Measurements from ENCODE around the gene ELF4. TPM values are rescaled to one million over a fixed set of nuclear protein-coding genes. Genes with fewer than 3 reads are reported as not detected.
A peak's percentile ranks its signal among the peaks of the same experiment; 100 is the strongest.

ELF4 gene
- total and polyA plus RNA-seq, 2 of the 4 experiments (the other 2 are of a cell fraction), result 10.9 to 19.0 TPM

- Histone ChIP-seq H3K4ac (ENCODE audit: low read depth, low read length) (no peak overlapping the region), H4K5ac (ENCODE audit: low read depth, low read length) (no peak overlapping the region), H4K20me1 (ENCODE audit: insufficient read depth, low read length) (no peaks in the 10 kb centered on the region), H3K4me3 (ENCODE audit: insufficient read depth, low read depth, low read length) (no peak overlapping the region), H3K14ac (replicated peaks; ENCODE audit: low read depth, low read length) (no peak overlapping the region), H3K9me1 (ENCODE audit: insufficient read depth, low read length) (no peaks in the 10 kb centered on the region), H2AK9ac (replicated peaks; ENCODE audit: low read depth, low read length, poor library complexity) (no peak overlapping the region), H2BK15ac (ENCODE audit: low read depth, low read length) (no peak overlapping the region), H2BK5ac (ENCODE audit: low read depth, low read length, poor library complexity, severe bottlenecking) (no peak overlapping the region), H2AFZ (replicated peaks; ENCODE audit: low read length, poor library complexity) (no peak overlapping the region), H4K8ac (ENCODE audit: low read depth in 2 of 2, low read length in 2 of 2) (no peak overlapping the region), H3K4me1 (ENCODE audit: control insufficient read depth, insufficient read depth, low read length) (no peaks in the 10 kb centered on the region), H3K27me3 (ENCODE audit: control insufficient read depth, insufficient read depth, low read length) (no peaks in the 10 kb centered on the region), H2BK120ac (ENCODE audit: low read depth, low read length) (no peak overlapping the region), H3K4me2 (ENCODE audit: low read depth, low read length) (no peak overlapping the region), H2BK20ac (ENCODE audit: low read depth, low read length) (no peak overlapping the region), H3K56ac (ENCODE audit: extremely low read depth, insufficient read depth, low read length) (no peak overlapping the region), H3K36me3 (ENCODE audit: control insufficient read depth, insufficient read depth, low read length) (peaks cover 20% of the 10 kb centered on the region), H3K9ac (ENCODE audit: low read depth, low read length) (no peak overlapping the region), H2AK5ac (ENCODE audit: low read depth, low read length) (no peak overlapping the region), H3K79me1 (ENCODE audit: low read depth in 1 of 2, low read length in 2 of 2) (no peaks in the 10 kb centered on the region), H3K18ac (ENCODE audit: low read depth, low read length) (no peak overlapping the region), H3K23ac (ENCODE audit: low read depth, low read length) (no peak overlapping the region), H4K91ac (ENCODE audit: insufficient read depth, low read depth, low read length) (no peak overlapping the region), H3K9me3 (ENCODE audit: control insufficient read depth, insufficient read depth, low read length) (no peaks in the 10 kb centered on the region), H3K27ac (ENCODE audit: insufficient read depth, low read length) (no peak overlapping the region)
- DNase-seq (no peak), ATAC-seq (ENCODE audit: low read depth) (peak; percentile 32; the same call in 1 of the 2 replicates)
- intact Hi-C loops (cut with micrococcal nuclease) (no loop called here), dilution Hi-C loops (cut with HindIII; ENCODE audit: low sequenced_read_pairs, unreplicated experiment) (no loop called here), in situ Hi-C loops (cut with MboI; ENCODE audit: low sequenced_read_pairs) (no loop called here)
- ChIA-PET CTCF (no interaction called here), POLR2A (ENCODE audit: unreplicated experiment) (no interaction called here)
- no CpG with 5 or more reads among the region's 2 CpGs for WGBS, 2 experiments (ENCODE audit: extremely low coverage in 2 of 2, insufficient read length in 1 of 2)
- TF ChIP-seq CTCF (conservative IDR thresholded peaks at IDR 0.05; ENCODE audit: low read depth, low read length) (no peak), SMC3 (IDR thresholded peaks at IDR 0.05; ENCODE audit: low read depth, low read length) (no peak), MAZ (IDR thresholded peaks at IDR 0.05; ENCODE audit: borderline replicate concordance, low read depth, low read length) (no peak), RAD21 (IDR thresholded peaks at IDR 0.05; ENCODE audit: low read length) (no peak), USF2 (IDR thresholded peaks at IDR 0.05; ENCODE audit: low read depth, low read length) (no peak), ELK1 (IDR thresholded peaks at IDR 0.05; ENCODE audit: borderline replicate concordance, low read depth, low read length) (no peak), BHLHE40 (IDR thresholded peaks at IDR 0.05; ENCODE audit: low read depth, low read length) (no peak), RCOR1 (IDR thresholded peaks at IDR 0.05; ENCODE audit: insufficient replicate concordance, low read length) (no peak), CHD1 (IDR thresholded peaks at IDR 0.05; ENCODE audit: low read depth, low read length) (no peak), RFX5 (IDR thresholded peaks at IDR 0.05; ENCODE audit: low read depth, low read length) (no peak), FOS (IDR thresholded peaks at IDR 0.05; ENCODE audit: low read depth, low read length) (no peak)
- BruUV-seq (replicated peaks), result no TSS peak
Measured at GRCh38 chrX:130039847-130040246, 70.5 kb downstream of the ELF4 start.
